ENCODE data around the gene SOX30.

SOX30 gene

GRCh38 chr5:157659868-157660660, 7.8 kb upstream of the SOX30 start:
- no peak for DNase-seq

GRCh38 chr5:157658893-157659292, 6.7 kb upstream of the SOX30 start:
- DNase-seq, result no peak

- no peak for DNase-seq
Observed at GRCh38 chr5:157657516-157657915, 5.3 kb upstream of the SOX30 start.

GRCh38 chr5:157651623-157652376, 438 bp downstream of the SOX30 start:
- DNase-seq, result peak; percentile 31

GRCh38 chr5:157650991-157651611, 1.1 kb downstream of the SOX30 start:
- no peak for DNase-seq

- no peak for DNase-seq
Observed at GRCh38 chr5:157649101-157649500, 3.1 kb downstream of the SOX30 start.

- no peak for DNase-seq
Observed at GRCh38 chr5:157648275-157648990, 3.8 kb downstream of the SOX30 start.

- no peak for DNase-seq
Observed at GRCh38 chr5:157640406-157641066, 11.7 kb downstream of the SOX30 start.

- no peak for DNase-seq
Observed at GRCh38 chr5:157630341-157630740, 21.9 kb downstream of the SOX30 start.

- no peak for DNase-seq
Observed at GRCh38 chr5:157626831-157627230, 25.4 kb downstream of the SOX30 start.

- DNase-seq, result no peak
Observed at GRCh38 chr5:157624144-157624543, 28.1 kb downstream of the SOX30 start.

- DNase-seq, result no peak
Observed at GRCh38 chr5:157620776-157621175, 31.5 kb downstream of the SOX30 start.

- DNase-seq, result no peak
Observed at GRCh38 chr5:157618191-157618765, 34.0 kb downstream of the SOX30 start.

GRCh38 chr5:157616785-157617184, 35.5 kb downstream of the SOX30 start:
- no peak for DNase-seq

GRCh38 chr5:157613385-157614245, 38.6 kb downstream of the SOX30 start:
- no peak for DNase-seq

- no peak for DNase-seq
Observed at GRCh38 chr5:157612581-157612980, 39.7 kb downstream of the SOX30 start.

GRCh38 chr5:157611571-157612476, 40.4 kb downstream of the SOX30 start:
- DNase-seq, result no peak

GRCh38 chr5:157610990-157611389, 41.2 kb downstream of the SOX30 start:
- DNase-seq, result no peak

- no peak for DNase-seq
Observed at GRCh38 chr5:157608972-157609565, 43.2 kb downstream of the SOX30 start.
